ENCODE results near the gene TBCD.
A peak's percentile ranks its signal among the peaks of the same experiment; 100 is the strongest.
"Not testable (repeated sequence)": the region's sequence is repeated elsewhere in the genome, so short reads cannot be mapped to it uniquely, and the experiment has no call there.

The TBCD gene

GRCh38 chr17:82729479-82730260, 22.2 kb upstream of the TBCD start:
- DNase-seq (ENCODE audit: low spot score), result no peak

- no peak for DNase-seq (ENCODE audit: low spot score)
These were observed 19.6 kb upstream of the TBCD start for GRCh38 chr17:82732118-82732743.

GRCh38 chr17:82734987-82735866, 16.6 kb upstream of the TBCD start, which contains the start of gene FN3K:
TSS of gene FN3K (plus strand) at chr17:82735615. CDS start at chr17:82735637, 22 bp downstream.
- peak; percentile 66 for DNase-seq (ENCODE audit: low spot score)

- no peak for DNase-seq (ENCODE audit: low spot score)
These were observed 15.2 kb upstream of the TBCD start for GRCh38 chr17:82736511-82737185.

GRCh38 chr17:82737967-82738877, 13.6 kb upstream of the TBCD start:
- DNase-seq (ENCODE audit: low spot score), result no peak

- no peak for DNase-seq (ENCODE audit: low spot score)
These were observed 10.7 kb upstream of the TBCD start for GRCh38 chr17:82740906-82741759.

GRCh38 chr17:82743344-82744219, 8.3 kb upstream of the TBCD start:
- no peak for DNase-seq (ENCODE audit: low spot score)

- not testable (repeated sequence) for DNase-seq (ENCODE audit: low spot score)
These were observed 7.1 kb upstream of the TBCD start for GRCh38 chr17:82744736-82745135.

GRCh38 chr17:82745524-82745923, 6.3 kb upstream of the TBCD start:
- no peak for DNase-seq (ENCODE audit: low spot score)

GRCh38 chr17:82748756-82749155, 3.1 kb upstream of the TBCD start:
- DNase-seq (ENCODE audit: low spot score), result no peak

GRCh38 chr17:82750241-82750908, 1.5 kb upstream of the TBCD start:
- no peak for DNase-seq (ENCODE audit: low spot score)

GRCh38 chr17:82751171-82751570, 694 bp upstream of the TBCD start:
- no peak for DNase-seq (ENCODE audit: low spot score)

GRCh38 chr17:82752371-82753200, 721 bp downstream of the TBCD start:
- DNase-seq (ENCODE audit: low spot score), result peak; percentile 48

- DNase-seq (ENCODE audit: low spot score), result no peak
These were observed 1.3 kb downstream of the TBCD start for GRCh38 chr17:82753201-82753464.

GRCh38 chr17:82754297-82755208, 2.7 kb downstream of the TBCD start:
- DNase-seq (ENCODE audit: low spot score), result no peak

GRCh38 chr17:82756166-82756565, 4.3 kb downstream of the TBCD start:
- no peak for DNase-seq (ENCODE audit: low spot score)

GRCh38 chr17:82765371-82765770, 13.5 kb downstream of the TBCD start:
- DNase-seq (ENCODE audit: low spot score), result no peak
